H1 (cell line): Measurements from ENCODE around the gene ADAM22. TPM values are rescaled to one million over a fixed set of nuclear protein-coding genes. Genes with fewer than 3 reads are reported as not detected.

Experiments
- CTCF ChIA-PET: fragments of 300-600 bp; sonication (Branson Sonifier 250); formaldehyde crosslinking; loops from one replicate; lab custom pipeline; 2021; ENCODE audit not compliant: partially characterized antibody; lab: Charles Lee
- POLR2A ChIA-PET: fragments of 300-600 bp; sonication (Branson Sonifier 250); formaldehyde crosslinking; loops from one replicate; lab custom pipeline; 2021; ENCODE audit warnings: inconsistent platforms; ENCODE audit not compliant: partially characterized antibody; lab: Charles Lee
- DNase-seq, 2 experiments: peaks; one replicate each; pipeline versions ENCODE4 v3.0.0 to v3.0.0-alpha.2; 2010 to 2022; ENCODE audit warnings: low spot score in 2 of 2, low read depth in 1 of 2, mixed read lengths in 1 of 2
- FAIRE-seq: peaks from 2 replicates; lab custom pipeline; 2011; peaks lifted over from hg19 to GRCh38; lab: Jason Lieb, UNC
- H2AFZ ChIP-seq: 2 replicates; pipeline ENCODE4 v1.8.1; 2012; ENCODE audit warnings: low read length, inconsistent platforms
- H2AK5ac ChIP-seq: 2 replicates; pipeline ENCODE4 v1.6.1; 2013; ENCODE audit warnings: low read depth, low read length
- H2BK120ac ChIP-seq: replicated peaks from 2 replicates; pipeline ENCODE3; 2013; ENCODE audit warnings: low read depth, low read length, inconsistent platforms
- H2BK12ac ChIP-seq: 2 replicates; pipeline ENCODE4 v1.6.1; 2013; ENCODE audit warnings: low read depth, low read length
- H2BK15ac ChIP-seq: 2 replicates; pipeline ENCODE4 v1.6.1; 2013; ENCODE audit warnings: low read length
- H2BK20ac ChIP-seq: 2 replicates; pipeline ENCODE4 v1.6.1; 2013; ENCODE audit warnings: low read length
- H2BK5ac ChIP-seq: 2 replicates; pipeline ENCODE4 v1.6.1; 2013; ENCODE audit warnings: low read depth, low read length
- H3K14ac ChIP-seq: 2 replicates; pipeline ENCODE4 v1.6.1; 2013; ENCODE audit warnings: inconsistent platforms; ENCODE audit not compliant: insufficient read length
- H3K18ac ChIP-seq: 2 replicates; pipeline ENCODE4 v1.6.1; 2013; ENCODE audit warnings: low read length; ENCODE audit errors: extremely low read depth
- H3K23ac ChIP-seq: 2 replicates; pipeline ENCODE4 v1.6.1; 2013; ENCODE audit warnings: inconsistent platforms; ENCODE audit not compliant: insufficient read length
- H3K23me2 ChIP-seq: 2 replicates; pipeline ENCODE4 v1.6.1; 2013; ENCODE audit warnings: low read depth, low read length
- H3K27ac ChIP-seq: 2 replicates; pipeline ENCODE4 v1.6.1; 2011; ENCODE audit warnings: low read depth, low read length, inconsistent platforms
- H3K27me3 ChIP-seq, 4 experiments: replicated peaks in 1 of 4; 1 replicate in 1 of 4; 2 replicates in 3 of 4; pipeline versions ENCODE4 v1.6.1 to v1.8.1; 2011 to 2013; ENCODE audit warnings: low read length in 3 of 4, mild to moderate bottlenecking in 3 of 4, inconsistent platforms in 2 of 4, mixed read lengths in 2 of 4, moderate library complexity in 1 of 4; ENCODE audit not compliant: control insufficient read depth in 3 of 4, insufficient read depth in 3 of 4; ENCODE audit errors: extremely low read depth in 1 of 4
- H3K36me3 ChIP-seq, 4 experiments: 2 replicates each; pipeline versions ENCODE4 v1.6.1 to v1.8.1; 2011 to 2013; ENCODE audit warnings: mild to moderate bottlenecking in 4 of 4, low read length in 3 of 4, moderate library complexity in 2 of 4, control low read depth in 1 of 4, inconsistent platforms in 1 of 4; ENCODE audit not compliant: insufficient read depth in 4 of 4, control insufficient read depth in 2 of 4
- H3K4ac ChIP-seq: replicated peaks from 2 replicates; pipeline ENCODE3; 2013; ENCODE audit warnings: low read length, low read depth, mixed read lengths, inconsistent platforms; ENCODE audit not compliant: insufficient read length
- H3K4me1 ChIP-seq, 4 experiments: replicated peaks in 1 of 4; 1 replicate in 1 of 4; 2 replicates in 3 of 4; pipeline versions ENCODE4 v1.6.1 to v1.8.1; 2011 to 2013; ENCODE audit warnings: low read length in 3 of 4, inconsistent platforms in 2 of 4, mixed read lengths in 1 of 4; ENCODE audit not compliant: insufficient read depth in 4 of 4, control insufficient read depth in 3 of 4
- H3K4me2 ChIP-seq, 2 experiments: 2 replicates each; pipeline versions ENCODE4 v1.6.1 to v1.8.1; 2011 to 2013; ENCODE audit warnings: low read depth in 2 of 2, low read length in 2 of 2, control low read depth in 1 of 2, inconsistent platforms in 1 of 2, mild to moderate bottlenecking in 1 of 2; ENCODE audit not compliant: insufficient read depth in 1 of 2
- H3K4me3 ChIP-seq, 4 experiments: fragments of 200-600, 300-600 bp in 1 of 4; sonication (generic), shearing (Covaris generic), sonication (Bioruptor Twin) in 1 of 4; 2 replicates each; pipeline versions ENCODE4 v1.5.1 to v1.8.1; 2011 to 2016; ENCODE audit warnings: low read length in 4 of 4, low read depth in 3 of 4, control low read depth in 2 of 4, inconsistent platforms in 2 of 4, mild to moderate bottlenecking in 2 of 4, mixed read lengths in 1 of 4, moderate library complexity in 1 of 4; ENCODE audit not compliant: insufficient read depth in 2 of 4; ENCODE audit errors: extremely low read depth in 1 of 4
- H3K56ac ChIP-seq: replicated peaks from 2 replicates; pipeline ENCODE3; 2013; ENCODE audit warnings: low read depth, mild to moderate bottlenecking, mixed read lengths, low read length, inconsistent platforms; ENCODE audit not compliant: insufficient read length
- H3K79me1 ChIP-seq: 2 replicates; pipeline ENCODE4 v1.6.1; 2013; ENCODE audit warnings: low read depth, low read length, control low read depth
- H3K79me2 ChIP-seq, 2 experiments: 2 replicates each; pipeline versions ENCODE4 v1.6.1 to v1.8.1; 2012 to 2013; ENCODE audit warnings: low read length in 2 of 2, mild to moderate bottlenecking in 2 of 2, inconsistent platforms in 1 of 2; ENCODE audit not compliant: insufficient read depth in 2 of 2, control insufficient read depth in 1 of 2
- H3K9ac ChIP-seq, 4 experiments: replicated peaks in 1 of 4; 1 replicate in 1 of 4; 2 replicates in 3 of 4; pipeline versions ENCODE4 v1.6.1 to v1.8.1; 2011 to 2013; ENCODE audit warnings: low read depth in 3 of 4, low read length in 3 of 4, control low read depth in 2 of 4, mild to moderate bottlenecking in 2 of 4, moderate library complexity in 2 of 4, inconsistent platforms in 1 of 4; ENCODE audit errors: extremely low read depth in 1 of 4
- H3K9me3 ChIP-seq, 2 experiments: 2 replicates each; pipeline versions ENCODE4 v1.6.1 to v1.8.1; 2012 to 2013; ENCODE audit warnings: mild to moderate bottlenecking in 2 of 2, moderate library complexity in 2 of 2, control low read depth in 1 of 2, inconsistent platforms in 1 of 2, low read depth in 1 of 2, low read length in 1 of 2, mixed read lengths in 1 of 2; ENCODE audit not compliant: insufficient read depth in 2 of 2
- H4K20me1 ChIP-seq, 2 experiments: replicated peaks in 1 of 2; 2 replicates each; pipeline versions ENCODE3 to v1.8.1; 2011 to 2013; ENCODE audit warnings: inconsistent platforms in 2 of 2, low read length in 2 of 2, mild to moderate bottlenecking in 1 of 2; ENCODE audit not compliant: insufficient read depth in 2 of 2, control insufficient read depth in 1 of 2
- H4K5ac ChIP-seq: 2 replicates; pipeline ENCODE4 v1.6.1; 2013; ENCODE audit warnings: low read length, low read depth, mixed read lengths, inconsistent platforms; ENCODE audit not compliant: insufficient read length
- H4K8ac ChIP-seq: 2 replicates; pipeline ENCODE4 v1.8.0; 2013; ENCODE audit warnings: mild to moderate bottlenecking, moderate library complexity, low read length, inconsistent platforms; ENCODE audit not compliant: insufficient read depth; ENCODE audit errors: extremely low read depth
- H4K91ac ChIP-seq: replicated peaks from 2 replicates; pipeline ENCODE3; 2013; ENCODE audit warnings: low read length, mixed read lengths, inconsistent platforms; ENCODE audit not compliant: insufficient read length
- CTBP2 ChIP-seq: IDR thresholded peaks from 2 replicates; pipeline ENCODE4 v1.7.0; 2011; ENCODE audit warnings: borderline replicate concordance, mild to moderate bottlenecking, moderate library complexity, mixed read lengths, low read length; ENCODE audit not compliant: insufficient read depth, insufficient read length
- MAFK ChIP-seq: IDR thresholded peaks from 2 replicates; pipeline ENCODE4 v1.6.1; 2012; ENCODE audit warnings: low read depth, mild to moderate bottlenecking, improper control_type of control experiment, low read length
- WGBS, 2 experiments: shearing (Covaris generic) in 1 of 2; methylation state at CpG; one replicate each; pipeline versions ENCODE4 v1.1.6 to v1.1.7; 2013 to 2015; ENCODE audit warnings: low lambda C conversion rate in 2 of 2, mixed read lengths in 2 of 2, inconsistent platforms in 1 of 2, low coverage in 1 of 2, missing lambda C conversion rate in 1 of 2; ENCODE audit not compliant: insufficient replicate concordance in 2 of 2, insufficient coverage in 1 of 2, insufficient read length in 1 of 2; ENCODE audit errors: extremely low coverage in 1 of 2, missing lambda C conversion rate in 1 of 2; 5-methylcytosine and 5-hydroxymethylcytosine counted together
- polyA plus RNA-seq, 7 experiments: library from polyadenylated mRNA; depleted of rRNA in 3 of 7; stranded (reverse) in 5 of 7; unstranded in 2 of 7; fragments of >200 nt in 5 of 7; fragments of 200-250 nt in 2 of 7; gene quantifications; 1 replicate in 5 of 7; 2 replicates in 1 of 7; 4 replicates in 1 of 7; pipeline versions ENCODE4 v1.2.1 to v1.2.3, GENCODE V29; 2011 to 2013; ENCODE audit warnings: missing spikeins in 2 of 7, mixed read lengths in 2 of 7
- total RNA-seq: library from RNA; stranded (reverse); fragmentation: NEBNext Ultra II Directional; extraction: Animal tissue kit (Norgen Biotek cat#: 25700); gene quantifications from 2 replicates; pipeline ENCODE4 v1.2.1, GENCODE V29; 2021

Gene ADAM22
- total and polyA plus RNA-seq, 2 of the 8 experiments (the other 6 are each of a cell fraction or from before 2014, with no cell fraction given) = 4.6 to 21.4 TPM

GRCh38 chr7:88013981-88014380 lies 79.9 kb downstream of the ADAM22 start:
- no peak overlapping the region for H2BK12ac ChIP-seq
- H4K8ac ChIP-seq = no peak overlapping the region
- H2AFZ ChIP-seq = no peak overlapping the region
- H3K23ac ChIP-seq = no peak overlapping the region
- H3K27me3 ChIP-seq = peaks cover 0 to 1% (median 0%) of the 10 kb centered on the region in 4 experiments; a peak in 1 of 7 replicates
- no peak overlapping the region for H2BK15ac ChIP-seq
- 92% methylated on average over 3 of the region's 3 CpGs; no CpG with 5 or more reads in 1 of the 2 experiments for WGBS, 2 experiments
- no peak overlapping the region for H2BK20ac ChIP-seq
- H3K79me2 ChIP-seq = no peaks in the 10 kb centered on the region
- H3K79me1 ChIP-seq = no peaks in the 10 kb centered on the region
- no peak overlapping the region for H3K56ac ChIP-seq
- H3K4me1 ChIP-seq = no peaks in the 10 kb centered on the region
- FAIRE-seq = no peak
- ChIA-PET POLR2A (no interaction called here), CTCF (no interaction called here)
- no peak overlapping the region for H4K5ac ChIP-seq
- no peak overlapping the region for H2AK5ac ChIP-seq
- H2BK120ac ChIP-seq = no peak overlapping the region
- no peaks in the 10 kb centered on the region for H3K36me3 ChIP-seq
- H3K23me2 ChIP-seq = no peaks in the 10 kb centered on the region; the same call in 1 of the 2 replicates
- DNase-seq = no peak
- TF ChIP-seq MAFK (no peak), CTBP2 (no peak)
- H3K4ac ChIP-seq = no peak overlapping the region
- no peak overlapping the region for H2BK5ac ChIP-seq
- no peak overlapping the region for H3K27ac ChIP-seq
- no peak overlapping the region for H3K4me2 ChIP-seq
- no peak overlapping the region for H3K9ac ChIP-seq
- no peak overlapping the region for H3K14ac ChIP-seq
- no peak overlapping the region for H3K4me3 ChIP-seq
- no peak overlapping the region for H3K18ac ChIP-seq
- H3K9me3 ChIP-seq = no peaks in the 10 kb centered on the region
- no peak overlapping the region for H4K91ac ChIP-seq
- H4K20me1 ChIP-seq = no peaks in the 10 kb centered on the region
